ENCODE data around the gene LMBR1.

DNA sequence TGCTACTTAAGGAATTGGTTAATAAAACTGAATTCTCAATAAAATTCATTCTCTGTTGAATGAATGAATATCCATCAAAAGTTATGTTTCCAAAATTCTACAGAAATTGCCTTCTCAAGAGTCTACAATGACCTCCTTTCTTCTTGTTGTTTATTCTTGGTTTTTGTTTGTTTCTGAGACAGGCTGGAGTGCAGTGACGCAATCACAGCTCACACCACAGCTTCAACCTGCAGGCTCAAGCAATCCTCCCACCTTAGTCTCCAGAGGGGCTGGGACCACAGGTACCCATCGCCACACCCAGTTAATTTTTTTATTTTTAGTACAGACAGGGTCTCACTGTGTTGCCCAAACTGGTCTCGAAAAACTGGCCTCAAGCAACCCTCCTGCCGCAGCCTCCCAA lies 97.6 kb downstream of the LMBR1 start:
- TF ChIP-seq ZBTB7A (IDR thresholded peaks at IDR 0.05; ENCODE audit: low read depth) (no peak), CEBPB (IDR thresholded peaks at IDR 0.05) (peak; percentile 47; the same call in 1 of the 2 replicates), EP300 (IDR thresholded peaks at IDR 0.05; ENCODE audit: borderline replicate concordance) (no peak), RAD21 (IDR thresholded peaks at IDR 0.05; ENCODE audit: low read depth) (no peak), NFIC (IDR thresholded peaks at IDR 0.05) (no peak), CREB1 (IDR thresholded peaks at IDR 0.05; ENCODE audit: low read depth) (no peak), TAF1 (IDR thresholded peaks at IDR 0.05; ENCODE audit: low read depth) (no peak)
- TF ChIP-seq, protein P1, sequence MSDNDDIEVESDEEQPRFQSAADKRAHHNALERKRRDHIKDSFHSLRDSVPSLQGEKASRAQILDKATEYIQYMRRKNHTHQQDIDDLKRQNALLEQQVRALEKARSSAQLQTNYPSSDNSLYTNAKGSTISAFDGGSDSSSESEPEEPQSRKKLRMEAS (IDR thresholded peaks at IDR 0.05) = no peak
- TF ChIP-seq, protein P2, sequence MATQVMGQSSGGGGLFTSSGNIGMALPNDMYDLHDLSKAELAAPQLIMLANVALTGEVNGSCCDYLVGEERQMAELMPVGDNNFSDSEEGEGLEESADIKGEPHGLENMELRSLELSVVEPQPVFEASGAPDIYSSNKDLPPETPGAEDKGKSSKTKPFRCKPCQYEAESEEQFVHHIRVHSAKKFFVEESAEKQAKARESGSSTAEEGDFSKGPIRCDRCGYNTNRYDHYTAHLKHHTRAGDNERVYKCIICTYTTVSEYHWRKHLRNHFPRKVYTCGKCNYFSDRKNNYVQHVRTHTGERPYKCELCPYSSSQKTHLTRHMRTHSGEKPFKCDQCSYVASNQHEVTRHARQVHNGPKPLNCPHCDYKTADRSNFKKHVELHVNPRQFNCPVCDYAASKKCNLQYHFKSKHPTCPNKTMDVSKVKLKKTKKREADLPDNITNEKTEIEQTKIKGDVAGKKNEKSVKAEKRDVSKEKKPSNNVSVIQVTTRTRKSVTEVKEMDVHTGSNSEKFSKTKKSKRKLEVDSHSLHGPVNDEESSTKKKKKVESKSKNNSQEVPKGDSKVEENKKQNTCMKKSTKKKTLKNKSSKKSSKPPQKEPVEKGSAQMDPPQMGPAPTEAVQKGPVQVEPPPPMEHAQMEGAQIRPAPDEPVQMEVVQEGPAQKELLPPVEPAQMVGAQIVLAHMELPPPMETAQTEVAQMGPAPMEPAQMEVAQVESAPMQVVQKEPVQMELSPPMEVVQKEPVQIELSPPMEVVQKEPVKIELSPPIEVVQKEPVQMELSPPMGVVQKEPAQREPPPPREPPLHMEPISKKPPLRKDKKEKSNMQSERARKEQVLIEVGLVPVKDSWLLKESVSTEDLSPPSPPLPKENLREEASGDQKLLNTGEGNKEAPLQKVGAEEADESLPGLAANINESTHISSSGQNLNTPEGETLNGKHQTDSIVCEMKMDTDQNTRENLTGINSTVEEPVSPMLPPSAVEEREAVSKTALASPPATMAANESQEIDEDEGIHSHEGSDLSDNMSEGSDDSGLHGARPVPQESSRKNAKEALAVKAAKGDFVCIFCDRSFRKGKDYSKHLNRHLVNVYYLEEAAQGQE (IDR thresholded peaks at IDR 0.05; ENCODE audit: low read depth) = no peak
